Left colon (tissue), 2 donors: ENCODE measurements around the gene TTC7B. TPM values are rescaled to one million over a fixed set of nuclear protein-coding genes. Genes with fewer than 3 reads are reported as not detected.
A peak's percentile ranks its signal among the peaks of the same experiment; 100 is the strongest.
"Not testable (repeated sequence)": the region's sequence is repeated elsewhere in the genome, so short reads cannot be mapped to it uniquely, and the experiment has no call there.

ENCODE experiments used
- ATAC-seq: fragments of 200-7000 bp; cut with Tn5 transposase; one replicate; pipeline ENCODE4 v1.9.1; 2020; ENCODE audit warnings: mild to moderate bottlenecking, moderate library complexity
- DNase-seq, 2 donors: peaks; one replicate each; pipeline ENCODE4 v3.0.0-alpha.2; 2020
- intact Hi-C, 2 donors: fragments of 100-400 bp; cut with DNase I in 1 of 2; cut with micrococcal nuclease in 1 of 2; formaldehyde crosslinking; loops; one replicate each; pipeline versions ENCODE4 v1.11.2 to v1.14.0; 2022; cut with DNase I, micrococcal nuclease
- long read RNA-seq: library from polyadenylated mRNA; unstranded; transcript quantifications from one replicate; pipeline ENCODE4 v2.0.0, GENCODE V29; 2021
- total RNA-seq, 2 donors: library from RNA; stranded (reverse); fragmentation: NEBNext Ultra II Directional; extraction: Animal tissue kit (Norgen Biotek cat#: 25700); gene quantifications; one replicate each; pipeline ENCODE4 v1.2.1, GENCODE V29; 2021
- donor health status: DM: no; HTN: no; CAD: no.
- donor health status: DM: yes; HTN: yes; CAD: no.

The TTC7B gene, protein sequence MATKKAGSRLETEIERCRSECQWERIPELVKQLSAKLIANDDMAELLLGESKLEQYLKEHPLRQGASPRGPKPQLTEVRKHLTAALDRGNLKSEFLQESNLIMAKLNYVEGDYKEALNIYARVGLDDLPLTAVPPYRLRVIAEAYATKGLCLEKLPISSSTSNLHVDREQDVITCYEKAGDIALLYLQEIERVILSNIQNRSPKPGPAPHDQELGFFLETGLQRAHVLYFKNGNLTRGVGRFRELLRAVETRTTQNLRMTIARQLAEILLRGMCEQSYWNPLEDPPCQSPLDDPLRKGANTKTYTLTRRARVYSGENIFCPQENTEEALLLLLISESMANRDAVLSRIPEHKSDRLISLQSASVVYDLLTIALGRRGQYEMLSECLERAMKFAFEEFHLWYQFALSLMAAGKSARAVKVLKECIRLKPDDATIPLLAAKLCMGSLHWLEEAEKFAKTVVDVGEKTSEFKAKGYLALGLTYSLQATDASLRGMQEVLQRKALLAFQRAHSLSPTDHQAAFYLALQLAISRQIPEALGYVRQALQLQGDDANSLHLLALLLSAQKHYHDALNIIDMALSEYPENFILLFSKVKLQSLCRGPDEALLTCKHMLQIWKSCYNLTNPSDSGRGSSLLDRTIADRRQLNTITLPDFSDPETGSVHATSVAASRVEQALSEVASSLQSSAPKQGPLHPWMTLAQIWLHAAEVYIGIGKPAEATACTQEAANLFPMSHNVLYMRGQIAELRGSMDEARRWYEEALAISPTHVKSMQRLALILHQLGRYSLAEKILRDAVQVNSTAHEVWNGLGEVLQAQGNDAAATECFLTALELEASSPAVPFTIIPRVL
- total RNA-seq, result 10 to 100 TPM in 1 of 2 donors, 1 to 10 TPM in 1; 4.3 to 13.4 TPM
- long read RNA-seq, partial matches to known transcripts, result 0 of 1 reads
- long read RNA-seq, other reads (novel, unspliced or antisense), result 1 of 1 reads

DNA sequence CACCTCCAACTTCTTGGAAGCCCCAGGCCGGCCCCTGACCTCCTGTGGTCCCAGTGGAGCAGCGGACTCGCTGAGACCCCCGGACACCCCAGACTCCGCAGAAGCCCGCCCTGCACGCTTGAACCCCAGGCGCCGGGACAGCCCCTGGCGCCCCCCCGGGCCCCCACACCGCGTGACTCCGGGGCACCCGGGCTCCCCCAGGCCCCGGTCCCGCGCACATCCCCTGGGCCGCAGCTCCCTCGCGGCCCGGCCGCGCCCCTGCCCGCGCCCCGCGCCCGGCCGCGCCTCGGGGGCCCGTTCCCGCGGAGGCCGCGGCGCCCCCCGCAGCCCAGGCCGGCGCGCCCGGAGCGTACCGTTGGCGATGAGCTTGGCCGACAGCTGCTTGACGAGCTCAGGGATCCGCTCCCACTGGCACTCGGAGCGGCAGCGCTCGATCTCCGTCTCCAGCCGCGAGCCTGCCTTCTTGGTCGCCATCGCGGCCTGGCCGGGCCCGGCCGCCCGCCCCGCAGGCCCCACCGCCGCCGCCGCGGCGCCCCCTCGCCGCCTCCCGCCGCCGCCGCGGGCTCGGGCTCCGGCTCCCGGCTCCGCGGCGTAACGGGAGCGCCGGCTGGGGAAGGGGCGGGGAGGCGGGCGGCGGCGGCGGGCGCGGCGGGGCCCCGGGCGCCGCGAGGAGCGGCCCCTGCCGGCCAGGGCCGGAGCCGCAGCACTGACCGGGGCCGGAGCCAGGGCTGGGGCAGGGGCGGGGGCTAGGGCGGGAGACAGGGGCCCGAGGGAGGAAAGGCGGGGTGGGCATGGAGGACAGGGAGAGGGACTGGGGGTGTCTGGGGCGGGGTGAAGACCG lies at the start of gene TTC7B:
Gene TTC7B (minus strand): TSS at position 609 of the 841 bp plus-strand sequence. CDS start 135 bp downstream, at position 474.
- DNase-seq (peak in 1 of 2 donors; percentile 41), ATAC-seq (peak; percentile 84)
- intact Hi-C loops, result no loop called here

DNA sequence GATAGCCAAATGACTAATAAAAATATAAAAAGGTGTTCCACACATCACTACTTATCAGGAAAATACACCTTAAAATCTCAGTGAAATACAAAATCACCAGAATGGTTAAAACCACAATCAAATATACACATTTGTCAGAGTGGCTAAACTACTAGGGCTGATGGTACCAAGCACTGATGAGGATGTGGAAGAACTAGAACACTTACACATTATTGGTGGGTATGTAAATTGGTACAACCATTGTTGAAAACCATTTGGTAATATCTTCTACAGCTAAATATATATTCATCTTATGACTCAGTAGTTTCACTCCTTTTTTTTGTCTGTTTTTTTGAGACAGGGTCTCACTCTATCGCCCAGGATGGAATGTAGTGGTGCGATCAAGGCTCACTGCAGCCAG lies 48.5 kb upstream of the TTC7B start:
- intact Hi-C loops, result no loop called here
- no peak for ATAC-seq
- no peak for DNase-seq

DNA sequence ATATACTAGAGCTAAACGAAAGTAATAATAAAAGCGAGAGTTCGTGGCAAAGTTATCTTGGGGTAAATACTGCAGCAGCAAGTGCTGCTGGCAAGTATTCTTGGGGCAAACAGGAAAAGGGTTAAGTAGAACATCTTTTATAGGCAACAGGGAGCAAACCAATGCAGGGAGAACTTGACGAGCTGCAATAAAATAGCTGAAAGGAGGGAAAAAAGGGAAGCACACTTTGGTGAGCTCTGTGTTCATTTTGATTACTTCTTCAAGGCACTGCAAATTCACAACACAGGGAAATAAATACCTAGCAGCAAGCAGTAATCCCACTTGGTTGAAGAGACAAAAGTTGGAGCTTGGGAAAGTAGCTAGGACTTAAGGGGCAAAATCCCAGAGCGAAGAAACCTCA lies 42.3 kb upstream of the TTC7B start:
- no peak for DNase-seq
- intact Hi-C loops, result no loop called here
- ATAC-seq, result no peak

DNA sequence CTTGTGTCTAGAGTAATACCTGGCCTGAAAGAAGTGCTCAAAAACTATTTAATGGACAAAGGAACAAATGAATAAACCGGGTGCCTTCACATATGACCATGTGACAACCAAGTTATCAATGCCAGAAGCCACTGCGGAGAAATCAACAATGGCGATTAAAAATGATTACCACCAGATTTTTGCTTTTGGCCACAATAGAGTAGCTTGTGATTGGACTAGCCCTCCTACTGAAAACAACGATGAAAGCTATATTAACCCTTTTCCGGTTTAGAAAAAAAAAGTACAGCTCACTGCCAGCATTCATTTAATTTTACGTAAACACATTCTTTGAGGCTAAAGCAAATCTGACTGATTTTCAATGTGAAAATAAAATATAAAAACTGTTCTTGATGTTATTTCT lies 41.6 kb upstream of the TTC7B start:
- no peak for ATAC-seq

DNA sequence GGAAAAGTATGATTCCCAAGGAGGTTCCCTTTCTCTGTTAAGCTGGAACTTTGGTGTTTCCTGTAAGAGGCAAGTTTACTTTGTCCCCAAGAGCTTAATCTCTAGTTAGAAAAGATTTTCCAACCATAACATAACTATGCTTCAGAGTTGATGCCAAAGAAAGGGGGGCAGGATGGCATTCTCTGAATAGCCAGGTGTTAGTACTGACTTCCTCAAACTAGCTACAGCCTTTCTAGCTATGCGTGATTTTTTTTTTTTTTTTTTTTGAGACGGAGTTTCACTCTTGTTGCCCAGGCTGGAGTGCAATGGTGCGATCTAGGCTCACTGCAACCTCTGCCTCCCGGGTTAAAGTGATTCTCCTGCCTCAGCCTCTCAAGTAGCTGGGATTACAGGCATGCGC lies 39.9 kb upstream of the TTC7B start:
- ATAC-seq, intact Hi-C loops, DNase-seq: not testable (repeated sequence)

More for the DNA sequence above, 41.6 kb upstream of the TTC7B start:
- no peak for DNase-seq
- intact Hi-C loops, result no loop called here

DNA sequence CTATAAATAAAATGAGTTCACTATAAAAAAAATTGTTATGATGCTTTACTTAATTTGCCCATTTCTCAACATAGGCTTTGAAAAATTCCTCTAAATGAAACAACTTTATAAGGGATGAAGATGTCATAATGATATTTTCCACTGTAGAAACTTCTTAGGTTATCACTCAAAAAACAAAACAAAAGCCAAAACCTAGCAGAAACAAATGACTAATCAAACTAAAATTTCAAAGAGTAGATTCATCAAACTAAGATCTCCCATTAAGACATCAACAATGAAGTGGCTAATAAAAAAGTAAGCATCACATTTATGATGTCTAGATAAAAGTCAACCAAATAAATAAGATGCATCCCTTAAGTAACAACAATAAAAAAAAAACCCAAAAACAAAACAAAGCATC lies 36.9 kb upstream of the TTC7B start:
- intact Hi-C loops, result no loop called here
- ATAC-seq, result no peak

DNA sequence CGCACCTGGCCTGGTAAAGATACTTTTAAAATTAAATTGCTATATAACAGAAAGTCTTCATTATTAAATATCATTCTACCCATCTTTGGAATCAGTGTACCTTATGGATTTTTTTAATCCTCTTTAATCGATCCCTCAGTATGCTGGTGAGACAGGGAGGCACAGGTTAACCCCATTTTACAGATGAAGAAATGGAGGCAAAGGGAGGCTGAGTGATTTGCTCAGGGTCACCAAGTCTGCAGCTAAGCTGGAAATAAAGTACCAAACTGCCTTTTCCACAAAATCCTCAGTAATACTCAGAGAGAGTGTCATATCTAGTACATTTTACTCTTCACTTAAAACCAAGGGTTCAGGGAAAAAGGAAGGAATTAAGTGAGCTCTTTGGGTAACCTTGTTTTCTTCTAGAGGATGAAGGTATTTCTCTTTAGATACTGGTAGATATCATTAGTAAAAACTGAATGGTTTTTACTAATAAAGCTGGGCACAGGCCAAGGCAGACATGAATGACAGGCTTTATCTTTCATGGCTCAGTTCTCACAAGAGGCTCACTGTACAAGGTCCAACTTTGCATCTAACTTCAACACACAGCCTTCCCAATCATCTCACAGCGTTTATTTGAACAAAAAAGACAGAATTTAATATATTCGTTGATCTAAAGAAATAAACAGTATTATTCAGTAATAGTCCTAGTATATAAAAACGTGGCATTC lies 35.3 kb upstream of the TTC7B start:
- DNase-seq, result no peak
- intact Hi-C loops, result no loop called here
- ATAC-seq, result no peak

More for the DNA sequence above, 36.9 kb upstream of the TTC7B start:
- no peak for DNase-seq

DNA sequence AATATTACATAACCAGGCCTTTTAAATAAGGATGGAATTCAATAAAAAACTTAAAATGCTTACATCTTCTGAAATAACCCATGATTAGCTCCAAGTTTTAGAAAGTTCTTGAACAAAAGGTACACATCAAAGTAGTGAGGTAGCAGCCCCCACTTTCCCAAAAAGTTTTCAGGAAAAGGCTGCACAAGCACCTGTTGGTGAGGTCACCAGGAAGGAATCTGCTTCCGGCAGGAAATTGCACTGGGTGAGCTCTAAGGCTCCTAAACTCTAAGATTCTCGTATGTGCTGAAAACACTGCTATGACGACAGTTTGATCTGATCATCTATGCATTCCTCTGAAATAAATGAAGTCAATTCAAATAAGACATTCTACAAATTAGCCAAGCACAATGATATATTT lies 34.3 kb upstream of the TTC7B start:
- intact Hi-C loops, result no loop called here
- no peak for DNase-seq
- ATAC-seq, result peak; percentile 54

DNA sequence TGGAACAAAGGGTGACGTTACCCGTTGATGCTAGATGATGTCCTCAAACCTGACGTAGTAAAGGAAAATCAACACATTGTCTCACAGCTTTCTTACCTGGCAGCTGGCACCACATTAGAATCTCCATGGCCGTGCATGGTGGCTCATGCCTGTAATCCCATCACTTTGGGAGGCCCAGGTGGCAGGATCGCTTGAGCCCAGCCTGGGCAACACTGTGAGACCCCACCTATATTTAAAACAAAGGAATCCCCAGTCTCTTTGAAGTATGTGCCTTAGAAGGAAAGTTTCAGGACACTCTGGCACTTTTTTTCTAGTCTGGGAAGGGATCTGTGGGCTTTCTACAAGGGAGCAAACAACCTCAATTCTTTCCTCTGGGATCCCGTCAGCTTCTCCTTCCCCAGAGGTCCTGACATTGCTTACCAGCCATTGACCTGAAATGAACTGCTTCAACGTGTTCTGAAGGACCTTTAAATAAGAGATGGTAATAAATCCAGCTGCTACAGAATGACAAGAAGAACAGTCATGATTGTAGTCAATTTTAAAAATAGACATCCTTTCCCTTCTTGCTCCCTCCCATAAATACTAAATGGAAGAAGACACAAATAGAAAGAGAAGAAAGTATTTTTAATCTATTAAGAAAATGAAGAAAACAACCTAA lies 33.7 kb upstream of the TTC7B start:
- ATAC-seq, result no peak
- intact Hi-C loops, result no loop called here
- no peak for DNase-seq

DNA sequence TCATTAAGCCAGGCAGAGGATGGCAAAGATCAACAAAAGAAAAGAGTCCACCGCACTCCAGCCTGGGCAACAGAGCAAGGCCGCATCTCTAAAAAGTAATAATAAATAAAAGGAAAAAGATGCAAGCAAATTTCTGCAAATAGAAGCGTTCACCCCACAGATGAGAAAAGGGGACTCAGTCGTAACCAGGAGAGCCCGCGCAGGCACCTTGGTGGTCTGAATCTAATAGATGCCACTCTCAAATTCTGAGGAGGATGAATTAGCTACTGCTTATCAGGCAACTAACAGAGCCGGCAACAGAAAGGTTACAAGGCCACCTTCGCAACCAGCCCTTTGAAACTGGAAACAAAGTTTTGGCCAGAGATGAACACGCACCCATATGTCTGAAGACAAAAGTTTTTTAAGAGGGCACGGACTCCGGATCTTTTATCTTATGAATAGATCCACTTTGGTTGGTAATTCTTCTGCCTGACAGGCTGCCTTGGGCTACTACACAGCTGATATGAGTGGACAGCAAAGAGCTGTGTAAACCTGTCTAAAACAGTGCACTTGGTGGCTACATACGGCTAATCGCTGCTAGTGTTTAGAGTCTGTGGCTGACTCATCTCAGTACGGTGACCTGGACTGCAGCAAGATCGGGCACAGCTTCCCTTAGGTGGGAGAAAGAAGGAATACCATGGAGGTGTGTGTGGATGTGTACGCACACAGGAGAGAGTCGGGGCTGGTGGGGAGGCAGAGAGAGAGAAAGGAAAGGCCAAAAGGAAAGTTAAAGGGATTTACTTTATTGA lies 32.9 kb upstream of the TTC7B start:
- intact Hi-C loops, result no loop called here
- DNase-seq (no peak), ATAC-seq (no peak)

DNA sequence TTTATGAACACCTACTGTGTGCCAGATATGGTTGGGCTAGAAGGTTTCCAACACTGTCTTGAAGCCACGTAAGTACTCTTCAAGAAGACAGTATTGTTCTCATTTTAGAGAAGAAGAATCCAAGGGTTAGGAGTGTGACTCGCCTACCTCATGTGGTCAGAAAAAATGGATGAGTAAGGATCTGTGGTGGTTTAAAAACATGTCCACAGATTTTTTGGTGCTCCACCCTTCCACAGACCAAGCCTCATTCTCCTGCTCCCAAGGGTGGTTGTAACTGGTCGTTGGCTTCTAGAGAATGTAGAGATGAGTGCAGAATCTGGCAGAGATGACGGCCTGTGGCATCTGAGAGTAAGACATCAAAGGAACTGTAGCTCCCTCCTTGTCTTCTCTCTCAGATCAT lies 30.3 kb upstream of the TTC7B start:
- DNase-seq, result no peak
- ATAC-seq, result no peak
- intact Hi-C loops, result no loop called here

DNA sequence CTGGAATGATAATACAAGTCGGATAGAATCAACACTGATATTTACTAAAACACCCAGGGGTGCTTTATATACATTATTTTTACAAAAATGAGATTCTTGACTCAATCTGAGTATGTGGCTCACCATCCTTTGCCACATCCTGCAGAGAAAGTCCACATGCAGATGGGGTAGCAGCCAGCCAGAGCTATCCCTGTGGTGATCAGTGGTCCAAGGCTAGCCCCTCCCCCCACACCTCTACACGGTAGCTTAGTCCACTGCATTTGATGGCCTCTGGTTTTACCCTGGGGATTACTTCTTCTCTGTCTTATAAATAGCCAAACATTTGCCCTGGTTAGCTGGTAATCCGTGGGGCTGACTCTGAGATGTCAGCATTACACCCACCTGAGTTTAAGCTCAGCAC lies 28.1 kb upstream of the TTC7B start:
- intact Hi-C loops, result no loop called here
- ATAC-seq (no peak), DNase-seq (no peak)

DNA sequence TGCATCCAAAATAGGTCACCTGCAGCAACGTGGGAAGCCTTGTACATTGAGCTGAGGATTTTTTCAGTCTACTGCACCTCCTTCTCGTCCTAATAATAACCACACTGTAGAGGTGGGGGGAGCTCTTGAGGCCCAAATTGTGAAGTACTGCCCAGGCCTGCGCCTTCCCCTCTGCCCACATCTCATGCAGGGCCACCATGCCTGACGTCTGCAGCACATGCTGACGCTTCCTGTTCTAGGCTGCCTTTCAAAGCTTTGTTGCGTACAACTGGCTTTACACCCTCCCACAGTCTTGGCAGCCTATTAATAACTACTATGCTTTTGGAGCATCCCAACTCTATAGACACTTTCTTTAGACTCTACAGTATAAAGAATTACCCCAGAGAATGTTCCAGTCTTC lies 26.5 kb upstream of the TTC7B start:
- DNase-seq (no peak), ATAC-seq (no peak)
- intact Hi-C loops, result no loop called here

DNA sequence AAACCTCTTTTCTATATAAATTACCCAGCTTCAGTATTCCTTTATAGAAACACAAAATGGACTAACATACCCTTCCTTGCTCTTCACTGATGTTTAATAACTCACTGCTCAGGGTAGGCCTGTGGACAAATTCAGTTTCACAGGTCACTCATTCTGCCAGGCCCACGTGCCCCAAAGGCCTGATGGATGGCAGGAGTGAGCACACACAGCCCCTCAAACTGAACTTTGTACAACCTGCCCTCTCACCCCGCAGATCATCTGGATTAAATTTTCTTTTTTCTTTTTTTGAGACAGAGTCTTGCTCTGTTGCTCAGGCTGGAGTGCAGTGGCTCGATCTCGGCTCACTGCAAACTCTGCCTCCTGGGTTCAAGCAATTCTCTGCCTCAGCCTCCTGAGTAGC lies 24.4 kb upstream of the TTC7B start:
- intact Hi-C loops, ATAC-seq, DNase-seq: not testable (repeated sequence)

DNA sequence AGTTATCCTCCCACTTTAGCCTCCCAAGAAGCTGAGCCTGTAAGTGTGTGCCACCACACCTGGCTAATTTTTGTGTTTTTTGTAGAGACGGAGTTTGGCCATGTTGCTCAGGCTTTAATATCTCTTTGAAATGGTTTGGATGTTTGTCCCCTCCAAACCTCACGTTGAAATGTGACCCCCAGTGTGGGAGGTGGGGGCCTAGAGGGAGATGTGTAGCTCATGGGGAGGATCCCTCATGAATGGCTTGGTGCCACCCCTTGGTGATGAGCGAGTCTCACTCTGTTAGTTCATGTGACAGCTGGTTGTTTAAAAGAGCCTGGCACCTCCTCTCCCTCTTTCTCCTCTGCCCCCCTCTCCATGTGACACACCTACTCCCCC lies 23.6 kb upstream of the TTC7B start:
- intact Hi-C loops, result no loop called here
- DNase-seq (no peak), ATAC-seq (no peak)

DNA sequence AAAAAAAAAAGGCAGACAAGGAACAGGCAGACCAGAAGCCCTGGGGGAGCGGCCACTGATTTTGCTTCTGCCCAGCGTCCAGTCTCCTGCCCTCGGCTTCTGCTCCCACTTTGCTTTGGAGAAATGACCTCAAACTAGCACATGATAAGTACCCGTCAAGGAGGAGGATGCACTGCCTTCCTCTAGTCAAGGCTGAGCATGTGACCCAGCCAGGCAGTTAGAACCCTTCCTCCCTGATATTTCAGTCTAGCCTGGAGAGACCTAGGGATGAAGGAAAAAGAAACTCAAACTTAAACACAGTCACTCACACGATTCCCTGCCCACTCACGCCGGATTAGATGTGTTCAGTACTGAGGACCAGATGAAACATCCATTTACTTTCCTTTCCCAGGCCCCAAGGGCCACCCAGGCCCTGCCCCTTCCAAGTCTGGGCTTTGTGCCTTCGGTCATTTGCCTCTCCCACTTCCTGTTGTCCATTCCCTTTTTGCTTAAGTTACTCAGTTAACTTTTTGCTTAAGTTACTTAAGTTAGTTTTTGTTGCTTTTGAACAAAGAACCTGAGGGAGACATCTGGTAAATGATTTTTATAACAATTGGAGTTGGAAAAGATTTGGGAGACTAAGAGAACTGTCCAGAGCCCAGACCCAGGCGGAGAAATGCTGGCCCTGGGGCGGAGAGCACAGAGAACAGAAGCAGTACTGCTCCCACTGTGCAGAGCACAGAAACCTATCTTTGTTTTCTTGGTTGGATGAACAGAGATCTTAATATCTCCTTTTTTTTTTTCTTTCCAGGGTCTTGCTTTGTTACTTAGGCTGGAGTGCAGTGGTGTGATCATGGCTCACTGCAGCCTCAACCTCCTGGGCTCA lies 23.0 kb upstream of the TTC7B start:
- DNase-seq (no peak), ATAC-seq (no peak)
- intact Hi-C loops, result no loop called here
